Stomach (tissue), 4 donors: ENCODE data around the gene ARL8B.
"Not testable (repeated sequence)": the region's sequence is repeated elsewhere in the genome, so short reads cannot be mapped to it uniquely, and the experiment has no call there.

ENCODE experiments used
- CTCF ChIP-seq, 7 experiments: fragments of 450-650 bp in 4 of 7; fragments of 200-600 bp in 3 of 7; sonication (generic) in 3 of 7; IDR thresholded peaks; one replicate each; pipeline ENCODE4 v1.5.1; 2016 to 2019; ENCODE audit warnings: antibody characterized with exemption in 7 of 7, control low read depth in 2 of 7, mild to moderate bottlenecking in 1 of 7
- EP300 ChIP-seq: sonication (generic); formaldehyde crosslinking; IDR thresholded peaks from one replicate; pipeline ENCODE4 v1.6.1; 2017; ENCODE audit warnings: antibody characterized with exemption
- POLR2A ChIP-seq, 4 donors: fragments of 450-650 bp; IDR thresholded peaks; one replicate each; pipeline ENCODE4 v1.6.1; 2016; ENCODE audit warnings: antibody characterized with exemption in 4 of 4, control low read depth in 2 of 4, mild to moderate bottlenecking in 1 of 4, moderate library complexity in 1 of 4
- POLR2AphosphoS5 ChIP-seq, 3 donors: sonication (generic); formaldehyde crosslinking; IDR thresholded peaks; one replicate each; pipeline ENCODE4 v1.6.1; 2016; ENCODE audit warnings: antibody characterized with exemption in 3 of 3

- not testable (repeated sequence) for TF ChIP-seq CTCF (IDR thresholded peaks at IDR 0.05); EP300; POLR2A (IDR thresholded peaks at IDR 0.05); POLR2AphosphoS5 (IDR thresholded peaks at IDR 0.05)
Measured at GRCh38 chr3:5106371-5106770, 15.7 kb upstream of the ARL8B start.
